ENCODE data around the gene FADS3.

GRCh38 chr11:61832207-61832606, 59.1 kb downstream of the FADS3 start:
- TF ChIP-seq POLR2A (IDR thresholded peaks at IDR 0.05) = no peak
- no peak for TF ChIP-seq CTCF (IDR thresholded peaks at IDR 0.05)
